Suppressor macrophage treated with lipopolysaccharide for 4 hours (primary cell): ENCODE data around the gene SLC12A7.
"Not testable (repeated sequence)": the region's sequence is repeated elsewhere in the genome, so short reads cannot be mapped to it uniquely, and the experiment has no call there.

ENCODE experiments used
- DNase-seq: peaks from one replicate; pipeline ENCODE4 v3.0.0-alpha.2; 2020

The SLC12A7 gene

GRCh38 chr5:1001406-1002270, 110.2 kb downstream of the SLC12A7 start:
- DNase-seq, result no peak

DNA sequence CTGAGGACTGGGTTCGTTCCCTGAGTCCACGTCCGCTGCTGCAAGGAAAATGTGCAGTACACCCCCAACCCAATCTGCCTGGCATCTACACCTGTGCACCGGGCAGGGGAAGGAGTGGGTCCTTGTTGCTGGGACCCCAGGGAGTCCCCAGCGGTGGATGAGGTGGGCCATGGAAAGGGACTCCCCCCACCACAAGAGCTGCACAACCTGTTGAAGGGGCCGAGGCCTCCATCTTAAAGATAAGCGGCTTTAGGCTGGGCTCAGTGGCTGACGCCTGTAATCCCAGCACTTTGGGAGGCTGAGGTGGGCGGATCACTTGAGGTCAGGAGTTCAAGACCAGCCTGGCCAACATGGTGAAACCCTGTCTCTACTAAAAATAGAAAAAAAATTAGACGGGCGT, 111.0 kb downstream of the SLC12A7 start:
- not testable (repeated sequence) for DNase-seq
